ENCODE measurements around the gene PLEKHA5. TPM values are rescaled to one million over a fixed set of nuclear protein-coding genes. Genes with fewer than 3 reads are reported as not detected.

Gene PLEKHA5
- polyA plus RNA-seq, 3 donors: 0.35 to 0.79 (median 0.41) TPM

DNA sequence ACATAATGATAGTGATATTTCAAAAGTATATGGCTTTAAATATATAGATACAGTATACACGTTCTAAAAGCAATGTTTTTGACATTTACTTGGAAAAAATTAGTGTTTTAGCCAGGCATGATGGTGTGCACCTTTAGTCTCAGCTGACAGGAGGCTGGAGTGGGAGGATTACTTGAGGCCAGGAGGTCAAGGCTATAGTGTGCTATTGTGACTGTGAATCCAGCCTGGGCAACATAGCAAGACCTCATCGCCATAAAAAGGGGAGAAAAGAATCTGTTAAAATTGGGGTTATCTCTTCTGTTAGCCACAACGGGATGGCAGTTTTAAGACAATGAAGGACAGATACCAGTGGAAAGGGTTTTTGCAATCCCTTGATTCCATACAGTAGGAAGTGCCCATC lies 95.2 kb downstream of the PLEKHA5 start:
- Mint-ChIP-seq H3K4me1 (peaks cover 9% of the 10 kb centered on the region), H3K36me3 (no peaks in the 10 kb centered on the region), H3K27ac (no peak overlapping the region), H3K27me3 (ENCODE audit: low read depth in 3 of 3) (no peaks in the 10 kb centered on the region), H3K9me3 (peaks cover under 1 to 6% (median 5%) of the 10 kb centered on the region in 7 donors), H3K4me3 (no peak overlapping the region)
- 80% methylated on average over 1 of the region's 3 CpGs for WGBS (ENCODE audit: insufficient coverage)
- Histone ChIP-seq H3K27me3 (ENCODE audit: control insufficient read depth in 2 of 2, insufficient read depth in 2 of 2, low read length in 2 of 2) (no peaks in the 10 kb centered on the region), H3K79me2 (ENCODE audit: insufficient read depth, low read length) (no peaks in the 10 kb centered on the region), H4K20me1 (ENCODE audit: insufficient read depth, low read length) (no peaks in the 10 kb centered on the region), H3K4me3 (replicated peaks in 1 of 3; ENCODE audit: low read depth in 2 of 3, low read length in 3 of 3) (no peak overlapping the region), H3K4me1 (ENCODE audit: control insufficient read depth in 1 of 2, insufficient read depth in 2 of 2, low read length in 2 of 2) (no peaks in the 10 kb centered on the region), H3K9ac (ENCODE audit: insufficient read depth, low read length, poor library complexity, severe bottlenecking) (no peak overlapping the region), H3K9me3 (replicated peaks in 1 of 2; ENCODE audit: control insufficient read depth in 1 of 2, insufficient read depth in 1 of 2, low read length in 2 of 2) (peaks cover 0 to 6% of the 10 kb centered on the region in 2 donors), H3K4me2 (replicated peaks; ENCODE audit: extremely low read depth, low read length, poor library complexity, severe bottlenecking) (no peak overlapping the region), H2AFZ (ENCODE audit: insufficient read depth, low read depth, low read length, poor library complexity, severe bottlenecking) (no peak overlapping the region), H3K36me3 (replicated peaks in 1 of 2; ENCODE audit: control insufficient read depth in 1 of 2, insufficient read depth in 2 of 2, low read length in 2 of 2) (no peaks in the 10 kb centered on the region), H3K27ac (ENCODE audit: low read depth in 1 of 2, low read length in 2 of 2) (no peak overlapping the region)
- TF ChIP-seq, protein P1, sequence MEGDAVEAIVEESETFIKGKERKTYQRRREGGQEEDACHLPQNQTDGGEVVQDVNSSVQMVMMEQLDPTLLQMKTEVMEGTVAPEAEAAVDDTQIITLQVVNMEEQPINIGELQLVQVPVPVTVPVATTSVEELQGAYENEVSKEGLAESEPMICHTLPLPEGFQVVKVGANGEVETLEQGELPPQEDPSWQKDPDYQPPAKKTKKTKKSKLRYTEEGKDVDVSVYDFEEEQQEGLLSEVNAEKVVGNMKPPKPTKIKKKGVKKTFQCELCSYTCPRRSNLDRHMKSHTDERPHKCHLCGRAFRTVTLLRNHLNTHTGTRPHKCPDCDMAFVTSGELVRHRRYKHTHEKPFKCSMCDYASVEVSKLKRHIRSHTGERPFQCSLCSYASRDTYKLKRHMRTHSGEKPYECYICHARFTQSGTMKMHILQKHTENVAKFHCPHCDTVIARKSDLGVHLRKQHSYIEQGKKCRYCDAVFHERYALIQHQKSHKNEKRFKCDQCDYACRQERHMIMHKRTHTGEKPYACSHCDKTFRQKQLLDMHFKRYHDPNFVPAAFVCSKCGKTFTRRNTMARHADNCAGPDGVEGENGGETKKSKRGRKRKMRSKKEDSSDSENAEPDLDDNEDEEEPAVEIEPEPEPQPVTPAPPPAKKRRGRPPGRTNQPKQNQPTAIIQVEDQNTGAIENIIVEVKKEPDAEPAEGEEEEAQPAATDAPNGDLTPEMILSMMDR (IDR thresholded peaks at IDR 0.05): no peak
- intact Hi-C loops (cut with micrococcal nuclease): no loop called here
- no peak for DNase-seq

DNA sequence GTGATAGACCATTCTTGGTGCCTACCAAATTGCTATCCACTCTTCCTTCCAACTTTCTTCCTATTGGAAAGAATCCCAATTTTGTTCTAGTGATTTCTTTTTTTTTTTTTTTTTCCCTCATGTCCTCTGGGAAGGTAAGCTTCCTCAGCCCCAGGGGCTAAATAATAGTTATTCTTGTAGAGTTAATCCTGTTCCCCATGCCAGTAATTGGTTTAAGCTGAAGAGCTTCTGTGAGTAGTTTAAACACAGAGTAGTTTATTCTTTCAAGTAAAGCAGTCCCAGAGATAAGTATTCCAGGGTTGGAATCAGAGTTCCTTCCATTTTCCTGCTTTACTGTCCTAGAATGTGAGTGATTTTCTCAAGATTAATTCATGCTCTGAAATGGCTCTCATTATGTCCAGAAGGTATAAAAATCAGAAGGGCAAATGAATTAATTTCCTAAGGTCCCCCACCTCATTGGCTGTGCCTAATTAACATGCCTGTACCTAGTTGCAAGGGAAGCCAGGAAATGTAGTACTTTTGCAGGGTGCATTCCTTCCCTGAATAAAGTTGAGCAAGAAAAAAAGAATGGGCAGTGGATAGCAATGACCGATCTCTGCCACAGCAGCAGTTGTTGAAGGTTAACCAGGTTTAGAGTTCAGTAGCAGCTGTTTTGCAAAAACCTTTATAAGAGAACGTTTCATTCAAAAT lies 97.8 kb downstream of the PLEKHA5 start:
- H3K9ac ChIP-seq (ENCODE audit: insufficient read depth, low read length, poor library complexity, severe bottlenecking): no peak overlapping the region
- H3K4me1 ChIP-seq (ENCODE audit: control insufficient read depth in 1 of 2, insufficient read depth in 2 of 2, low read length in 2 of 2): no peaks in the 10 kb centered on the region
- no peak overlapping the region for H3K27ac ChIP-seq (ENCODE audit: low read depth in 1 of 2, low read length in 2 of 2)
- no peak overlapping the region for H2AFZ ChIP-seq (ENCODE audit: insufficient read depth, low read depth, low read length, poor library complexity, severe bottlenecking)
- peaks cover 5 to 14% (median 8%) of the 10 kb centered on the region in 7 donors for H3K9me3 Mint-ChIP-seq
- no CpG with 5 or more reads among the region's 2 CpGs for WGBS (ENCODE audit: insufficient coverage)
- no peaks in the 10 kb centered on the region for H3K27me3 ChIP-seq (ENCODE audit: control insufficient read depth in 2 of 2, insufficient read depth in 2 of 2, low read length in 2 of 2)
- H3K36me3 ChIP-seq (replicated peaks in 1 of 2; ENCODE audit: control insufficient read depth in 1 of 2, insufficient read depth in 2 of 2, low read length in 2 of 2): no peaks in the 10 kb centered on the region
- TF ChIP-seq, protein P1 (IDR thresholded peaks at IDR 0.05): no peak
- H3K4me2 ChIP-seq (replicated peaks; ENCODE audit: extremely low read depth, low read length, poor library complexity, severe bottlenecking): no peak overlapping the region
- intact Hi-C loops (cut with micrococcal nuclease): no loop called here
- no peaks in the 10 kb centered on the region for H3K27me3 Mint-ChIP-seq (ENCODE audit: low read depth in 3 of 3)
- H3K36me3 Mint-ChIP-seq: no peaks in the 10 kb centered on the region
- no peak overlapping the region for H3K4me3 Mint-ChIP-seq
- H3K9me3 ChIP-seq (replicated peaks in 1 of 2; ENCODE audit: control insufficient read depth in 1 of 2, insufficient read depth in 1 of 2, low read length in 2 of 2): peaks cover 0 to 14% of the 10 kb centered on the region in 2 donors
- no peak overlapping the region for H3K27ac Mint-ChIP-seq
- peaks cover 14% of the 10 kb centered on the region for H3K4me1 Mint-ChIP-seq
- DNase-seq: no peak
- no peaks in the 10 kb centered on the region for H3K79me2 ChIP-seq (ENCODE audit: insufficient read depth, low read length)
- no peaks in the 10 kb centered on the region for H4K20me1 ChIP-seq (ENCODE audit: insufficient read depth, low read length)
- H3K4me3 ChIP-seq (replicated peaks in 1 of 3; ENCODE audit: low read depth in 2 of 3, low read length in 3 of 3): no peak overlapping the region
